Mesenchymal stem cell (in vitro differentiated cells and primary cell): ENCODE measurements around the gene PABPC3.

Experiments
- DNase-seq: peaks from one replicate; pipeline ENCODE4 v3.0.0-alpha.2; 2013
- H2AFZ ChIP-seq: one replicate; pipeline ENCODE4 v1.6.1; 2013; ENCODE audit warnings: low read depth, mild to moderate bottlenecking, control low read depth, inconsistent platforms, low read length, moderate library complexity
- H2AK5ac ChIP-seq: 2 replicates; pipeline ENCODE4 v1.6.1; 2013; ENCODE audit warnings: low read length, moderate library complexity, mild to moderate bottlenecking, inconsistent platforms; ENCODE audit not compliant: severe bottlenecking
- H2BK120ac ChIP-seq: one replicate; pipeline ENCODE4 v1.6.1; 2013; ENCODE audit warnings: low read depth, mild to moderate bottlenecking, inconsistent platforms, low read length, moderate library complexity
- H2BK12ac ChIP-seq, 2 experiments: one replicate each; pipeline ENCODE4 v1.6.1; 2013; ENCODE audit warnings: inconsistent platforms in 2 of 2, low read length in 2 of 2, mild to moderate bottlenecking in 2 of 2, moderate library complexity in 2 of 2, control low read depth in 1 of 2
- H2BK15ac ChIP-seq: one replicate; pipeline ENCODE4 v1.6.1; 2013; ENCODE audit warnings: mild to moderate bottlenecking, low read depth, inconsistent platforms; ENCODE audit not compliant: poor library complexity, severe bottlenecking
- H2BK5ac ChIP-seq: 2 replicates; pipeline ENCODE4 v1.6.1; 2013; ENCODE audit warnings: low read depth, mild to moderate bottlenecking, low read length, control low read depth, inconsistent platforms; ENCODE audit not compliant: poor library complexity, severe bottlenecking
- H3K14ac ChIP-seq, 2 experiments: one replicate each; pipeline ENCODE4 v1.6.1; 2013; ENCODE audit warnings: inconsistent platforms in 2 of 2, low read length in 2 of 2, control low read depth in 1 of 2, mild to moderate bottlenecking in 1 of 2, moderate library complexity in 1 of 2
- H3K18ac ChIP-seq, 2 experiments: one replicate each; pipeline ENCODE4 v1.6.1; 2013; ENCODE audit warnings: inconsistent platforms in 2 of 2, low read length in 2 of 2, control low read depth in 1 of 2, low read depth in 1 of 2, mild to moderate bottlenecking in 1 of 2
- H3K23ac ChIP-seq, 2 experiments: one replicate each; pipeline ENCODE4 v1.6.1; 2013; ENCODE audit warnings: inconsistent platforms in 2 of 2, low read length in 2 of 2, mild to moderate bottlenecking in 2 of 2, moderate library complexity in 2 of 2, control low read depth in 1 of 2
- H3K27ac ChIP-seq: 2 replicates; pipeline ENCODE4 v1.5.1; 2013; ENCODE audit warnings: mild to moderate bottlenecking, moderate library complexity, low read length, control low read depth, inconsistent platforms; ENCODE audit not compliant: poor library complexity, severe bottlenecking
- H3K27me3 ChIP-seq, 2 experiments: 2 replicates each; pipeline versions ENCODE4 v1.6.1 to v1.7.0; 2013; ENCODE audit warnings: low read length in 2 of 2, mild to moderate bottlenecking in 2 of 2, moderate library complexity in 2 of 2, control low read depth in 1 of 2, inconsistent platforms in 1 of 2; ENCODE audit not compliant: control insufficient read depth in 1 of 2, insufficient read depth in 1 of 2
- H3K36me3 ChIP-seq, 2 experiments: 2 replicates each; pipeline versions ENCODE4 v1.6.1 to v1.7.0; 2013; ENCODE audit warnings: low read length in 2 of 2, control low read depth in 1 of 2, inconsistent platforms in 1 of 2, low read depth in 1 of 2, mild to moderate bottlenecking in 1 of 2; ENCODE audit not compliant: insufficient read depth in 2 of 2, control insufficient read depth in 1 of 2
- H3K4ac ChIP-seq, 2 experiments: one replicate each; pipeline ENCODE4 v1.6.1; 2013; ENCODE audit warnings: inconsistent platforms in 2 of 2, low read length in 2 of 2, mild to moderate bottlenecking in 2 of 2, moderate library complexity in 2 of 2, control low read depth in 1 of 2, low read depth in 1 of 2
- H3K4me1 ChIP-seq: 2 replicates; pipeline ENCODE4 v1.6.1; 2013; ENCODE audit warnings: low read depth, low read length, control low read depth; ENCODE audit not compliant: control insufficient read depth, insufficient read depth
- H3K4me2 ChIP-seq: 2 replicates; pipeline ENCODE4 v1.6.1; 2013; ENCODE audit warnings: low read length, mild to moderate bottlenecking, inconsistent platforms; ENCODE audit not compliant: poor library complexity, severe bottlenecking
- H3K4me3 ChIP-seq, 2 experiments: 2 replicates each; pipeline versions ENCODE4 v1.5.1 to v1.7.0; 2013; ENCODE audit warnings: low read length in 2 of 2, mild to moderate bottlenecking in 2 of 2, control low read depth in 1 of 2, low read depth in 1 of 2; ENCODE audit not compliant: insufficient read depth in 1 of 2
- H3K79me1 ChIP-seq: replicated peaks from 2 replicates; pipeline ENCODE4 v1.6.1; 2013; ENCODE audit warnings: mild to moderate bottlenecking, control low read depth, low read length, inconsistent platforms; ENCODE audit not compliant: poor library complexity, severe bottlenecking
- H3K9ac ChIP-seq: 2 replicates; pipeline ENCODE4 v1.7.0; 2013; ENCODE audit warnings: mild to moderate bottlenecking, low read length, moderate library complexity
- H3K9me3 ChIP-seq: 2 replicates; pipeline ENCODE4 v1.7.0; 2013; ENCODE audit warnings: mild to moderate bottlenecking, low read length; ENCODE audit not compliant: control insufficient read depth
- H4K8ac ChIP-seq: one replicate; pipeline ENCODE4 v1.6.1; 2013; ENCODE audit warnings: inconsistent platforms, mild to moderate bottlenecking, low read length, moderate library complexity
- H4K91ac ChIP-seq: one replicate; pipeline ENCODE4 v1.6.1; 2013; ENCODE audit warnings: mild to moderate bottlenecking, low read length, inconsistent platforms
- WGBS: methylation state at CpG from one replicate; pipeline ENCODE4 v1.1.7; 2013; ENCODE audit warnings: mixed read lengths; 5-methylcytosine and 5-hydroxymethylcytosine counted together

PABPC3 gene

DNA sequence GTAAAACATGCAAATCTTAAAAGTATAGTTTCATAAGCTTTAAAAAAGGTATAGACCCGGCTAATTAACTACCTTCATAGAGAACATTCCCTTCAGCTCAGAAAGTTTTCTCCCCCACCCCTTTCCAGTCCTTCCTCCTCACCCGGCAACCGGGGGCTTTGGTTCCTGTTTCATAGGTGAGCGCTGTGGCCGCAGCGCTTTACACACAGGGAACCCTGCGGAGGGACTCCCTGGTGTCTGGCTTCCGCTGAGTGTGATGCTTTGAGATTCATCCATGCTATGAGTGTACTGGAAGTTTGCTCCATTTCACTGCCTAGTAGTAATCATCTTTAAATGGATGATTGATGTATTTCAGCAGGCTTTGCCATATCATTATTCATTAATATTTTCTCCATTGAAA, 26.0 kb upstream of the PABPC3 start:
- no peaks in the 10 kb centered on the region for H3K36me3 ChIP-seq
- H4K91ac ChIP-seq, result no peak overlapping the region
- H3K14ac ChIP-seq, result no peak overlapping the region
- no peak overlapping the region for H2AK5ac ChIP-seq
- no peak overlapping the region for H2BK12ac ChIP-seq
- H3K4me2 ChIP-seq, result no peak overlapping the region
- H4K8ac ChIP-seq, result no peak overlapping the region
- peaks cover 1% of the 10 kb centered on the region for H3K4me1 ChIP-seq
- H3K79me1 ChIP-seq, result no peaks in the 10 kb centered on the region
- no peak overlapping the region for H3K23ac ChIP-seq
- no peak overlapping the region for H2BK15ac ChIP-seq
- H3K27ac ChIP-seq, result no peak overlapping the region
- no peak for DNase-seq
- no peak overlapping the region for H3K4ac ChIP-seq
- peaks cover 23 to 35% of the 10 kb centered on the region in 2 experiments for H3K27me3 ChIP-seq
- no peaks in the 10 kb centered on the region for H3K9me3 ChIP-seq
- H3K18ac ChIP-seq, result no peak overlapping the region
- H2AFZ ChIP-seq, result no peak overlapping the region
- no peak overlapping the region for H2BK5ac ChIP-seq
- no peak overlapping the region for H2BK120ac ChIP-seq
- 82% methylated on average over 8 of the region's 8 CpGs for WGBS
- H3K4me3 ChIP-seq, result no peak overlapping the region
- H3K9ac ChIP-seq, result no peak overlapping the region

DNA sequence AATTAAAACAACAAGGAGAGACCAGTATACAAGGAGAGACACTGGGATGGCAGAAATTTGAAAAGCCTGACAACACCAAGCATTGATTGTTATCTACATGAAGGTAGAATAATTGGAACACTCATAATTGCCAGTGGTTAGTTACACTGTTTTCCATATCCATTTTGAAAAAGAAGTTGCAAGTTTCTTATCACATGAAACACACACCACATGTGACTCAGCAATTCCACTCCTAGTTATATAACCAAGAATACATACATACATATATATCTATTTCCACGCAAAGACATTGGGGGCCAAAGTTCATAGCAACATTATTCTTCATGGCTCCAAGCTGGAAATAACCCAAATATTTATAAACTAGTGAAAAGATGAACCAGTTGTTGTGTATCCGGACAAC, 15.2 kb upstream of the PABPC3 start:
- no peak overlapping the region for H2AFZ ChIP-seq
- H3K4me1 ChIP-seq, result no peaks in the 10 kb centered on the region
- no peaks in the 10 kb centered on the region for H3K9me3 ChIP-seq
- no peak overlapping the region for H4K91ac ChIP-seq
- H3K4me2 ChIP-seq, result no peak overlapping the region
- no peak overlapping the region for H2BK120ac ChIP-seq
- no peak overlapping the region for H4K8ac ChIP-seq
- no peak overlapping the region for H3K27ac ChIP-seq
- no peak overlapping the region for H2AK5ac ChIP-seq
- peaks cover 6 to 10% of the 10 kb centered on the region in 2 experiments for H3K27me3 ChIP-seq
- H3K14ac ChIP-seq, result no peak overlapping the region
- WGBS, result 100% methylated on average over 2 of the region's 2 CpGs
- H2BK5ac ChIP-seq, result no peak overlapping the region
- no peaks in the 10 kb centered on the region for H3K79me1 ChIP-seq
- H3K9ac ChIP-seq, result no peak overlapping the region
- no peak overlapping the region for H2BK12ac ChIP-seq
- H3K4me3 ChIP-seq, result no peak overlapping the region
- no peak overlapping the region for H2BK15ac ChIP-seq
- H3K4ac ChIP-seq, result no peak overlapping the region
- DNase-seq, result no peak
- no peak overlapping the region for H3K23ac ChIP-seq
- no peaks in the 10 kb centered on the region for H3K36me3 ChIP-seq
- no peak overlapping the region for H3K18ac ChIP-seq

GRCh38 chr13:25084096-25084495, 11.8 kb upstream of the PABPC3 start:
- H3K4me3 ChIP-seq, result no peak overlapping the region
- H3K14ac ChIP-seq, result no peak overlapping the region
- H2AFZ ChIP-seq, result no peak overlapping the region
- no peak overlapping the region for H2BK5ac ChIP-seq
- H2BK15ac ChIP-seq, result no peak overlapping the region
- H3K27ac ChIP-seq, result no peak overlapping the region
- H3K18ac ChIP-seq, result no peak overlapping the region
- H2BK120ac ChIP-seq, result no peak overlapping the region
- no peak overlapping the region for H3K9ac ChIP-seq
- H4K8ac ChIP-seq, result no peak overlapping the region
- no peaks in the 10 kb centered on the region for H3K4me1 ChIP-seq
- no peak for DNase-seq
- H3K4ac ChIP-seq, result no peak overlapping the region
- H3K79me1 ChIP-seq, result no peaks in the 10 kb centered on the region
- H3K27me3 ChIP-seq, result peaks cover 12 to 30% of the 10 kb centered on the region in 2 experiments
- H3K9me3 ChIP-seq, result no peaks in the 10 kb centered on the region
- no peak overlapping the region for H3K4me2 ChIP-seq
- no peak overlapping the region for H2BK12ac ChIP-seq
- H3K23ac ChIP-seq, result no peak overlapping the region
- H4K91ac ChIP-seq, result no peak overlapping the region
- 73% methylated on average over 1 of the region's 1 CpG for WGBS
- H3K36me3 ChIP-seq, result no peaks in the 10 kb centered on the region
- no peak overlapping the region for H2AK5ac ChIP-seq

GRCh38 chr13:25085125-25085742, 10.7 kb upstream of the PABPC3 start:
- Histone ChIP-seq H4K91ac (no peak overlapping the region), H4K8ac (no peak overlapping the region), H2AK5ac (no peak overlapping the region), H3K79me1 (no peaks in the 10 kb centered on the region), H3K27ac (no peak overlapping the region), H3K27me3 (peaks cover 18 to 33% of the 10 kb centered on the region in 2 experiments), H3K4me2 (no peak overlapping the region), H2BK120ac (no peak overlapping the region), H3K4me1 (no peaks in the 10 kb centered on the region), H2AFZ (no peak overlapping the region), H3K18ac (no peak overlapping the region), H3K36me3 (no peaks in the 10 kb centered on the region), H3K4ac (no peak overlapping the region), H3K14ac (no peak overlapping the region), H3K4me3 (no peak overlapping the region), H2BK12ac (no peak overlapping the region), H2BK15ac (no peak overlapping the region), H2BK5ac (no peak overlapping the region), H3K23ac (no peak overlapping the region), H3K9me3 (no peaks in the 10 kb centered on the region), H3K9ac (no peak overlapping the region)
- WGBS, result 41% methylated on average over 5 of the region's 6 CpGs
- DNase-seq, result peak; percentile 29
